AG10803 (cell line): ENCODE results near the gene ZNF253.

Source experiments
- DNase-seq: peaks from one replicate; pipeline ENCODE4 v3.0.0; 2010; ENCODE audit warnings: low read depth
- H3K4me3 ChIP-seq: 2 replicates; pipeline ENCODE4 v1.5.1; 2011; ENCODE audit warnings: mild to moderate bottlenecking, low read length, control low read depth
- CTCF ChIP-seq: conservative IDR thresholded peaks from 2 replicates; pipeline ENCODE4 v1.5.1; 2011; ENCODE audit warnings: mild to moderate bottlenecking, low read length, control low read depth, inconsistent platforms

ZNF253 gene

GRCh38 chr19:19865750-19866610 is at the start of gene ZNF253:
Gene ZNF253 (plus strand): TSS chr19:19865882. CDS start chr19:19865997, 115 bp downstream.
- peak within 1 kb of the TSS; percentile 92 for H3K4me3 ChIP-seq
- DNase-seq = peak; percentile 89
- TF ChIP-seq CTCF = no peak

DNA sequence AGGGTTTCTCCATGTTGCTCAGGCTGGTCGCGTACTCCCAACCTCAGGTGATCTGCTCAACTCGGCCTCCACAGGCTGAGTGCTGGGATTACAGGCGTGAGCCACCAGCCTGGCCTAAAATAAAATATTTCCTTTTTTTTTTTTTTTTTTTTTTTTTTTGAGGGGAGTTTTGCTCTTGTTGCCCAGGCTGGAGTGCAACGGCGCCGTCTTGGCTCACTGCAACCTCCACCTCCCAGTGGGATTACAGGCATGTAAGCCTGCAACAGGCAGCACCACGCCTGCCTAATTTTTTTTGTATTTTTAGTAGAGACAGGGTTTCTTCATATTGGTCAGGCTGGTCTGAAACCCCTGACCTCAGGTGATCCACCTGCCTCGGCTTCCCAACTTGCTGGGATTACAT is 49.0 kb upstream of the ZNF253 start:
- no peak for TF ChIP-seq CTCF
- DNase-seq = no peak

GRCh38 chr19:19817357-19817756 is 48.3 kb upstream of the ZNF253 start:
- DNase-seq = no peak
- no peak overlapping the region for H3K4me3 ChIP-seq
- TF ChIP-seq CTCF = no peak

More for the DNA sequence above, 49.0 kb upstream of the ZNF253 start:
- H3K4me3 ChIP-seq = no peak overlapping the region

- peak overlapping the region; percentile 86 for H3K4me3 ChIP-seq
- TF ChIP-seq CTCF = no peak
- DNase-seq = no peak
These were observed 44.8 kb upstream of the ZNF253 start for GRCh38 chr19:19820774-19821320.

DNA sequence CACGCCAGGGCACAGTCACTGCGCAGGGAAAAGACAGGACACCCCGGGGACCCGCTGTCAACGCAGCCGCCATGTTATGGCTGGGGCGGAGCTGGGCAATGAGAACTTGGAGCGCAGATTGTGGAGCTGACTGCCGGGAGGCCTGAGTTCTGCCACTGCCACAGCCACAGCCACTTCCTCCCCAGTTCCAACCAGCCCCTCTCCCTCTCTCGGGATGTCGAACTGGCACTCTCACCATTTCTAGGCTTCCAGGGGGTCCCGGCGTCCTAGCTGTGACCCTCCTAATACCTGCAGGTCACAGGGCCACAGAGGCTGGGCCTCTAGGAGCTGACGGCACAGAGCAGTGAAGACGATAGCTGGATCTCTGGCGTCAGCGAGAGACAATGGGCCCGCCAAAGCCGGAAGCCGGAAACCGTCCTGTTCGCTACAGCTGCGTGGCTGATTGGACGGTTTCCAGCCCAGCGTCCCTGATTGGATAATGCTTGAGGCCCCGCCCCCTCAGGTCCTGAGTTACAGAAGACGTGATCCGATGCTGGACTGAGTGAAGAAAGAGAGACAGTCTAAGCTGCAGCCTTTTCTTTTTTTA is 44.2 kb upstream of the ZNF253 start, which contains the start of gene ZNF506:
ZNF506 (minus strand) TSS at position 385 of the 586 bp plus-strand sequence; CDS start at position 238, 147 bp downstream.
- no peak for TF ChIP-seq CTCF
- DNase-seq = peak; percentile 95
- peak within 1 kb of the TSS; percentile 86 for H3K4me3 ChIP-seq

DNA sequence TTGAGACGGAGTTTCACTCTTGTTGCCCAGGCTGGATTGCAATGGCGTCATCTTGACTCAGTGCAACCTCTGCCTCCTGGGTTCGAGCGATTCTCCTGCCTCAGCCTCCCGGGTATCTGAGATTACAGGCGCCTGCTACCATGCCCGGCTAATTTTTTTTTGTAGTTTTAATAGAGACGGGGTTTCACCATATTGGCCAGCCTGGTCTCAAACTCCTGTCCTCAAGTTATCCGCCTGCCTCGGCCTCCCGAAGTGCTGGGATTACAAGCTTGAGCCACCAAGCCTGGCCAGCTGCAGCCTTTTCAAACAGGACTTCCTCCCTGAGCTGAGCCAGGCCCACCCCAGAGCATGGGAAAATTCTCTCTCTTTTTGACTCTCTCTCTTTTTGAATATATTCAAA is 43.7 kb upstream of the ZNF253 start:
- DNase-seq = peak; percentile 0
- H3K4me3 ChIP-seq = peak overlapping the region; percentile 86

DNA sequence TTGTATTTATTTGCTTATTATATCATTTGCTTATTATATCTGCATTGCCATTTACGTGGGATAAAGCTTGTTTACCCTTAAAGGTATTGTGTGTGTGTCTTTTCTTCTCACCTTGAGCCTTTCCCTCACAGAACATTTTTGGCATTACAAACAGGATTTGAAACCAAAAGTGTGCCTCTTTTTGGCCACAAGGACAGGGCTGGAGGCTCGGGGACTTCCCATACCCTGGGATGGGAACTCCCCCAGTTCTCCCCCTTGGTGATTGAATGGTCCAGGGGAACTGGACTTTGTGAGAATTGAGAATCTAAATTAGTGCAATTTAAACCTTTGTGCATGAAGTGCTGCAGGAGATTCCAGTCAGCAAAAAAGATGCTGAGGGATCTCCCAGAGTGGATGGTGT is 41.8 kb upstream of the ZNF253 start:
- TF ChIP-seq CTCF = no peak
- DNase-seq = no peak
- H3K4me3 ChIP-seq = no peak overlapping the region
